Activated naive CD8-positive, alpha-beta T cell treated with anti-CD3 and anti-CD28 coated beads for 36 hours (primary cell): ENCODE data around the gene NAA50. TPM values are rescaled to one million over a fixed set of nuclear protein-coding genes. Genes with fewer than 3 reads are reported as not detected.

ENCODE experiments used
- DNase-seq: peaks from one replicate; pipeline ENCODE4 v3.0.0; 2021
- H3K27ac Mint-ChIP-seq: one replicate; pipeline ENCODE4 v1.8.0; 2022; ENCODE audit warnings: mild to moderate bottlenecking, moderate library complexity, mixed read lengths
- H3K27me3 Mint-ChIP-seq: one replicate; pipeline ENCODE4 v1.8.0; 2022; ENCODE audit warnings: mild to moderate bottlenecking, mixed read lengths
- H3K36me3 Mint-ChIP-seq: one replicate; pipeline ENCODE4 v1.8.0; 2021; ENCODE audit warnings: mild to moderate bottlenecking, mixed read lengths
- H3K4me1 Mint-ChIP-seq: one replicate; pipeline ENCODE4 v1.8.0; 2021; ENCODE audit warnings: mixed read lengths
- H3K4me3 Mint-ChIP-seq: one replicate; pipeline ENCODE4 v1.8.0; 2022; ENCODE audit warnings: mild to moderate bottlenecking, moderate library complexity, mixed read lengths
- H3K9me3 Mint-ChIP-seq: one replicate; pipeline ENCODE4 v1.8.0; 2022; ENCODE audit warnings: mixed read lengths
- total RNA-seq, 2 experiments: library from RNA; stranded (reverse); gene quantifications; one replicate each; pipeline ENCODE4 v1.2.3, GENCODE V29; 2021

Gene NAA50
- total RNA-seq, 2 experiments from 2014 or later: 199 to 200 TPM

- peaks cover 12% of the 10 kb centered on the region for H3K9me3 Mint-ChIP-seq
- peaks cover 27% of the 10 kb centered on the region for H3K36me3 Mint-ChIP-seq
- DNase-seq: no peak
- no peak overlapping the region for H3K27ac Mint-ChIP-seq
- no peak overlapping the region for H3K4me3 Mint-ChIP-seq
- no peaks in the 10 kb centered on the region for H3K4me1 Mint-ChIP-seq
- no peaks in the 10 kb centered on the region for H3K27me3 Mint-ChIP-seq
These were observed 61.7 kb downstream of the NAA50 start for GRCh38 chr3:113684271-113684819.

GRCh38 chr3:113678773-113679172 is 67.3 kb downstream of the NAA50 start:
- H3K27ac Mint-ChIP-seq: no peak overlapping the region
- peaks cover 29% of the 10 kb centered on the region for H3K36me3 Mint-ChIP-seq
- H3K27me3 Mint-ChIP-seq: no peaks in the 10 kb centered on the region
- peaks cover 2% of the 10 kb centered on the region for H3K9me3 Mint-ChIP-seq
- H3K4me3 Mint-ChIP-seq: no peak overlapping the region
- H3K4me1 Mint-ChIP-seq: peaks cover 10% of the 10 kb centered on the region
- DNase-seq: no peak

GRCh38 chr3:113677737-113678136 is 68.3 kb downstream of the NAA50 start:
- H3K36me3 Mint-ChIP-seq: peaks cover 26% of the 10 kb centered on the region

GRCh38 chr3:113676261-113676660 is 69.8 kb downstream of the NAA50 start:
- H3K27me3 Mint-ChIP-seq: no peaks in the 10 kb centered on the region
- H3K9me3 Mint-ChIP-seq: no peaks in the 10 kb centered on the region
- H3K27ac Mint-ChIP-seq: no peak overlapping the region
- H3K4me1 Mint-ChIP-seq: peaks cover 11% of the 10 kb centered on the region
- no peak overlapping the region for H3K4me3 Mint-ChIP-seq
- peaks cover 26% of the 10 kb centered on the region for H3K36me3 Mint-ChIP-seq
- DNase-seq: no peak

More at GRCh38 chr3:113677737-113678136, 68.3 kb downstream of the NAA50 start:
- no peaks in the 10 kb centered on the region for H3K27me3 Mint-ChIP-seq
- peaks cover 10% of the 10 kb centered on the region for H3K4me1 Mint-ChIP-seq
- no peak for DNase-seq
- H3K27ac Mint-ChIP-seq: no peak overlapping the region
- H3K4me3 Mint-ChIP-seq: no peak overlapping the region
- H3K9me3 Mint-ChIP-seq: no peaks in the 10 kb centered on the region

GRCh38 chr3:113673593-113673992 is 72.5 kb downstream of the NAA50 start:
- Mint-ChIP-seq H3K27ac (no peak overlapping the region), H3K4me3 (no peak overlapping the region), H3K27me3 (no peaks in the 10 kb centered on the region), H3K4me1 (peaks cover 22% of the 10 kb centered on the region), H3K36me3 (peaks cover 26% of the 10 kb centered on the region), H3K9me3 (no peaks in the 10 kb centered on the region)
- DNase-seq: no peak

DNA sequence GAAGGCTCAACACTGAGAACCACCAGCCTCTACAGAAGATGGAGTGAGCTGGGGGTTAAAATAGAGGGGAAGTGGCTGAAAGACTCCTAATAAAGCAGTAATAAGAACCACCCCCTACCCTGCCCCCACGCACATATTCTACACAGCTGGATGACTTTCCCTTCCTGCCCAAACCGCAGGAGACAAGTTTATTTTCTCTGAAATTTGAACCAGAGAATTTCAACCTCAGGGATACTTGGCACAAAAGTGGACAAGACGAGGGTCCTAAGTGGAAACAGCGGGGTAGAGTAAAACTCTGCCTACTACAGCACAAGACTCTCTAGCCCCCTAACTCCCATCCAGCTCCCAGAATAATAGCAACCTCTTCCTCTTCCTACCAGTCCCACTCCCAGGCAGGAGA is 78.0 kb downstream of the NAA50 start:
- Mint-ChIP-seq H3K4me3 (no peak overlapping the region), H3K9me3 (no peaks in the 10 kb centered on the region), H3K27me3 (no peaks in the 10 kb centered on the region), H3K36me3 (peaks cover 12% of the 10 kb centered on the region), H3K27ac (no peak overlapping the region), H3K4me1 (peaks cover 21% of the 10 kb centered on the region)
- DNase-seq: no peak

Other genes starting within 250 kb of the NAA50 start
- 10 to 100 TPM; 21.4 to 26.9 TPM for gene SPICE1, start 231.1 kb downstream of the NAA50 start, total RNA-seq
- 10 to 100 TPM; 18.0 to 19.9 TPM for gene SIDT1, start 213.7 kb downstream of the NAA50 start, total RNA-seq
- gene USF3, start 49.6 kb downstream of the NAA50 start, total RNA-seq: 10 to 100 TPM; 13.5 to 13.6 TPM
- 10 to 100 TPM; 50.1 to 57.1 TPM for gene ATP6V1A, start 786 bp upstream of the NAA50 start, total RNA-seq
- gene GRAMD1C, start 92.5 kb upstream of the NAA50 start, total RNA-seq: under 1 TPM; 0.21 to 0.54 TPM
- gene ZDHHC23, start 201.8 kb upstream of the NAA50 start, total RNA-seq: 1 to 10 TPM; 2.6 to 3.7 TPM